NCI-H1092 treated with DMSO at 0.1 percent for 48 hours (cell line): Measurements from ENCODE around the gene FBXO5.
A peak's percentile ranks its signal among the peaks of the same experiment; 100 is the strongest.

Experiments used
- DNase-seq: peaks from one replicate; lab custom pipeline; 2025; lab: John Stamatoyannopoulos, UW

FBXO5 gene

GRCh38 chr6:152948150-152948768 is 34.6 kb downstream of the FBXO5 start:
- peak; percentile 20 for DNase-seq

GRCh38 chr6:152946995-152947394 is 35.8 kb downstream of the FBXO5 start:
- DNase-seq: no peak

GRCh38 chr6:152946484-152946883 is 36.4 kb downstream of the FBXO5 start:
- DNase-seq: no peak

- DNase-seq: no peak
Observed at GRCh38 chr6:152943260-152943897, 39.5 kb downstream of the FBXO5 start.

GRCh38 chr6:152942319-152942869 is 40.4 kb downstream of the FBXO5 start:
- no peak for DNase-seq

- DNase-seq: no peak
Observed at GRCh38 chr6:152941746-152942145, 41.1 kb downstream of the FBXO5 start.

- no peak for DNase-seq
Observed at GRCh38 chr6:152932865-152933264, 50.0 kb downstream of the FBXO5 start.

GRCh38 chr6:152922706-152923105 is 60.1 kb downstream of the FBXO5 start:
- no peak for DNase-seq
